Measurements from ENCODE around the gene FBXO5. TPM values are rescaled to one million over a fixed set of nuclear protein-coding genes. Genes with fewer than 3 reads are reported as not detected.
"Not testable (repeated sequence)": the region's sequence is repeated elsewhere in the genome, so short reads cannot be mapped to it uniquely, and the experiment has no call there.

The FBXO5 gene
- total and polyA plus RNA-seq, 4 experiments from 2014 or later: 4.8 to 10.4 (median 9.4) TPM

GRCh38 chr6:153003366-153003690 is 20.5 kb upstream of the FBXO5 start:
- ChIA-PET POLR2A (ENCODE audit: partially characterized antibody) (interaction anchor here (2.9 kb wide), 1 partner anchor 20 kb away, joined by 17 read pairs; the partner anchor contains the start of gene FBXO5), CTCF (ENCODE audit: partially characterized antibody) (no interaction called here)
- peak overlapping the region; percentile 82 for H3K27ac ChIP-seq (ENCODE audit: low read depth, low read length)

GRCh38 chr6:153002613-153003365 is 19.9 kb upstream of the FBXO5 start, which contains the start of gene MTRF1L:
Gene MTRF1L, minus strand, starts transcription at chr6:153002709. Its CDS starts 24 bp downstream, at chr6:153002685.
- ChIA-PET CTCF (ENCODE audit: partially characterized antibody) (interaction anchor here (1.1 to 2.2 kb wide), 3 partner anchors 17 to 20 kb away, joined by 3 to 8 read pairs (median 3); partner anchors contain the start of gene FBXO5), POLR2A (ENCODE audit: partially characterized antibody) (interaction anchor here (0.7 to 2.9 kb wide), 3 partner anchors 18 to 1293 kb away, joined by 3 to 17 read pairs (median 3); partner anchors contain the start of gene FBXO5)
- peak; percentile 73 to 89 (median 77) for DNase-seq
- Histone ChIP-seq H3K9me3 (ENCODE audit: control insufficient read depth in 1 of 2, low read length in 2 of 2) (no peaks in the 10 kb centered on the region), H3K4me1 (ENCODE audit: insufficient read depth, low read length) (peaks cover 43% of the 10 kb centered on the region), H3K27me3 (ENCODE audit: insufficient read depth, low read length) (no peaks in the 10 kb centered on the region), H3K36me3 (ENCODE audit: insufficient read depth, low read length) (no peaks in the 10 kb centered on the region), H3K27ac (ENCODE audit: low read depth, low read length) (peak within 1 kb of the TSS; percentile 82), H3K4me3 (ENCODE audit: low read length in 2 of 2) (peak within 1 kb of the TSS; percentile 89 to 92)
- peak within 1 kb of the TSS; percentile 94 to 98 (median 96) for H3K4me3 Mint-ChIP-seq
- no peaks in the 10 kb centered on the region for H3K27me3 Mint-ChIP-seq
- H3K9me3 Mint-ChIP-seq: no peaks in the 10 kb centered on the region
- intact Hi-C loops (cut with micrococcal nuclease): loop anchor here (2.0 to 10.0 kb wide), 3 partner anchors 20 to 1732 kb away; partner anchors contain the start of genes FBXO5 and SCAF8
- peak within 1 kb of the TSS; percentile 82 to 97 (median 94) for H3K27ac Mint-ChIP-seq
- H3K4me1 Mint-ChIP-seq: peaks cover 34 to 48% (median 41%) of the 10 kb centered on the region in 4 donors
- H3K36me3 Mint-ChIP-seq: peaks cover 10 to 25% of the 10 kb centered on the region in 2 donors

More at GRCh38 chr6:153003366-153003690, 20.5 kb upstream of the FBXO5 start:
- Mint-ChIP-seq H3K27ac (peak overlapping the region; percentile 82 to 97 (median 93)), H3K4me1 (peaks cover 34 to 48% (median 41%) of the 10 kb centered on the region in 4 donors), H3K27me3 (no peaks in the 10 kb centered on the region), H3K9me3 (no peaks in the 10 kb centered on the region), H3K36me3 (peaks cover 10 to 23% of the 10 kb centered on the region in 2 donors), H3K4me3 (peak overlapping the region; percentile 94 to 98 (median 96))
- intact Hi-C loops (cut with micrococcal nuclease): loop anchor here (2.0 to 10.0 kb wide), 3 partner anchors 21 to 1731 kb away; partner anchors contain the start of genes FBXO5 and SCAF8
- Histone ChIP-seq H3K27me3 (ENCODE audit: insufficient read depth, low read length) (no peaks in the 10 kb centered on the region), H3K36me3 (ENCODE audit: insufficient read depth, low read length) (no peaks in the 10 kb centered on the region), H3K4me3 (ENCODE audit: low read length in 2 of 2) (peak overlapping the region; percentile 89 to 92), H3K9me3 (ENCODE audit: control insufficient read depth in 1 of 2, low read length in 2 of 2) (no peaks in the 10 kb centered on the region), H3K4me1 (ENCODE audit: insufficient read depth, low read length) (peaks cover 43% of the 10 kb centered on the region)
- peak in 1 of 5 donors; percentile 7 for DNase-seq

GRCh38 chr6:153001767-153002612 is 19.1 kb upstream of the FBXO5 start:
- H3K27me3 ChIP-seq (ENCODE audit: insufficient read depth, low read length): no peaks in the 10 kb centered on the region
- peaks cover 6% of the 10 kb centered on the region for H3K36me3 ChIP-seq (ENCODE audit: insufficient read depth, low read length)
- peak overlapping the region; percentile 82 for H3K27ac ChIP-seq (ENCODE audit: low read depth, low read length)
- peaks cover 43% of the 10 kb centered on the region for H3K4me1 ChIP-seq (ENCODE audit: insufficient read depth, low read length)
- Mint-ChIP-seq H3K27me3 (no peaks in the 10 kb centered on the region), H3K27ac (peak overlapping the region; percentile 82 to 95 (median 93)), H3K4me1 (peaks cover 35 to 54% (median 46%) of the 10 kb centered on the region in 4 donors), H3K36me3 (peaks cover 16 to 32% of the 10 kb centered on the region in 2 donors), H3K4me3 (peak overlapping the region; percentile 94 to 98 (median 96)), H3K9me3 (no peaks in the 10 kb centered on the region)
- peak overlapping the region; percentile 89 to 92 for H3K4me3 ChIP-seq (ENCODE audit: low read length in 2 of 2)
- intact Hi-C loops (cut with micrococcal nuclease): loop anchor here (2.0 to 10.0 kb wide), 3 partner anchors 19 to 1733 kb away; partner anchors contain the start of genes FBXO5 and SCAF8
- ChIA-PET CTCF (ENCODE audit: partially characterized antibody) (interaction anchor here (0.6 to 2.2 kb wide), 5 partner anchors 16 to 1722 kb away, joined by 3 to 8 read pairs (median 3); partner anchors contain the start of gene FBXO5), POLR2A (ENCODE audit: partially characterized antibody) (interaction anchor here (0.7 to 2.9 kb wide), 3 partner anchors 17 to 1293 kb away, joined by 3 to 17 read pairs (median 3); partner anchors contain the start of gene FBXO5)
- H3K9me3 ChIP-seq (ENCODE audit: control insufficient read depth in 1 of 2, low read length in 2 of 2): no peaks in the 10 kb centered on the region
- DNase-seq: peak in 2 of 5 donors; percentile 5 to 35

- H3K27ac Mint-ChIP-seq: peak overlapping the region in 1 of 7 donors; percentile 82
- CTCF ChIA-PET (ENCODE audit: partially characterized antibody): interaction anchor here (0.7 to 2.2 kb wide), 4 partner anchors 8 to 52 kb away, joined by 3 to 8 read pairs (median 5); partner anchors contain the start of gene FBXO5
- H3K27me3 ChIP-seq (ENCODE audit: insufficient read depth, low read length); H3K9me3 Mint-ChIP-seq; H3K27me3 Mint-ChIP-seq; H3K9me3 ChIP-seq (ENCODE audit: control insufficient read depth in 1 of 2, low read length in 2 of 2); H3K4me3 ChIP-seq (ENCODE audit: low read length in 2 of 2); DNase-seq; H3K27ac ChIP-seq (ENCODE audit: low read depth, low read length): not testable (repeated sequence)
- Histone ChIP-seq H3K4me1 (ENCODE audit: insufficient read depth, low read length) (peaks cover 51% of the 10 kb centered on the region), H3K36me3 (ENCODE audit: insufficient read depth, low read length) (peaks cover 12% of the 10 kb centered on the region)
- POLR2A ChIA-PET (ENCODE audit: partially characterized antibody): interaction anchor here (1.6 kb wide), 1 partner anchor 17 kb away, joined by 10 read pairs; the partner anchor contains the start of gene FBXO5
- H3K4me1 Mint-ChIP-seq: peaks cover 40 to 66% (median 52%) of the 10 kb centered on the region in 4 donors
- intact Hi-C loops (cut with micrococcal nuclease): loop anchor here (10.0 kb wide), 2 partner anchors 1244 to 1734 kb away; partner anchors contain the start of gene SCAF8
- H3K36me3 Mint-ChIP-seq: peaks cover 22 to 40% of the 10 kb centered on the region in 2 donors
- H3K4me3 Mint-ChIP-seq: peak overlapping the region in 7 of 8 donors; percentile 94 to 98 (median 97)
Observed at GRCh38 chr6:153000790-153001189, 17.9 kb upstream of the FBXO5 start.

GRCh38 chr6:153000243-153000642 is 17.4 kb upstream of the FBXO5 start:
- Mint-ChIP-seq H3K4me1 (peaks cover 41 to 70% (median 53%) of the 10 kb centered on the region in 4 donors), H3K27ac (peak overlapping the region in 5 of 7 donors; percentile 11 to 82 (median 73)), H3K27me3 (no peaks in the 10 kb centered on the region), H3K36me3 (peaks cover 22 to 44% of the 10 kb centered on the region in 2 donors), H3K4me3 (peak overlapping the region; percentile 47 to 78 (median 66)), H3K9me3 (no peaks in the 10 kb centered on the region)
- intact Hi-C loops (cut with micrococcal nuclease): loop anchor here (10.0 kb wide), 2 partner anchors 1245 to 1735 kb away; partner anchors contain the start of gene SCAF8
- Histone ChIP-seq H3K4me1 (ENCODE audit: insufficient read depth, low read length) (peaks cover 56% of the 10 kb centered on the region), H3K27ac (ENCODE audit: low read depth, low read length) (no peak overlapping the region), H3K27me3 (ENCODE audit: insufficient read depth, low read length) (no peaks in the 10 kb centered on the region), H3K4me3 (ENCODE audit: low read length in 2 of 2) (no peak overlapping the region), H3K36me3 (ENCODE audit: insufficient read depth, low read length) (peaks cover 12% of the 10 kb centered on the region), H3K9me3 (ENCODE audit: control insufficient read depth in 1 of 2, low read length in 2 of 2) (no peaks in the 10 kb centered on the region)
- no peak for DNase-seq
- POLR2A ChIA-PET (ENCODE audit: partially characterized antibody): interaction anchor here (1.0 to 1.6 kb wide), 2 partner anchors 15 to 17 kb away, joined by 3 to 10 read pairs; partner anchors contain the start of gene FBXO5
- CTCF ChIA-PET (ENCODE audit: partially characterized antibody): interaction anchor here (0.7 to 2.2 kb wide), 4 partner anchors 8 to 52 kb away, joined by 3 to 8 read pairs (median 5); partner anchors contain the start of gene FBXO5

- H3K27me3 Mint-ChIP-seq; H3K4me3 ChIP-seq (ENCODE audit: low read length in 2 of 2); H3K27me3 ChIP-seq (ENCODE audit: insufficient read depth, low read length); DNase-seq; H3K9me3 Mint-ChIP-seq; intact Hi-C loops (cut with micrococcal nuclease); H3K27ac ChIP-seq (ENCODE audit: low read depth, low read length); H3K9me3 ChIP-seq (ENCODE audit: control insufficient read depth in 1 of 2, low read length in 2 of 2): not testable (repeated sequence)
- ChIA-PET POLR2A (ENCODE audit: partially characterized antibody) (interaction anchor here (1.0 to 1.6 kb wide), 2 partner anchors 14 to 16 kb away, joined by 3 to 10 read pairs; partner anchors contain the start of gene FBXO5), CTCF (ENCODE audit: partially characterized antibody) (interaction anchor here (1.3 kb wide), 1 partner anchor 46 kb away, joined by 4 read pairs; no protein-coding TSS in a partner anchor)
- Histone ChIP-seq H3K36me3 (ENCODE audit: insufficient read depth, low read length) (peaks cover 12% of the 10 kb centered on the region), H3K4me1 (ENCODE audit: insufficient read depth, low read length) (peaks cover 56% of the 10 kb centered on the region)
- H3K4me1 Mint-ChIP-seq: peaks cover 41 to 70% (median 53%) of the 10 kb centered on the region in 4 donors
- peak overlapping the region in 5 of 7 donors; percentile 5 to 81 (median 33) for H3K27ac Mint-ChIP-seq
- peak overlapping the region in 6 of 8 donors; percentile 5 to 72 (median 34) for H3K4me3 Mint-ChIP-seq
- H3K36me3 Mint-ChIP-seq: peaks cover 22 to 49% of the 10 kb centered on the region in 2 donors
Observed at GRCh38 chr6:152999538-152999937, 16.7 kb upstream of the FBXO5 start.

Data from CD4-positive, alpha-beta memory T cell (primary cell).